Peyer's patch (tissue), 4 donors: ENCODE results near the gene ETDC. TPM values are rescaled to one million over a fixed set of nuclear protein-coding genes. Genes with fewer than 3 reads are reported as not detected.
"Not testable (repeated sequence)": the region's sequence is repeated elsewhere in the genome, so short reads cannot be mapped to it uniquely, and the experiment has no call there.

Experiments used
- DNase-seq, 3 donors: peaks; one replicate each; pipeline ENCODE4 v3.0.0-alpha.2; 2017 to 2019
- H3K27ac ChIP-seq, 4 donors: fragments of 200-600 bp; sonication (generic); one replicate each; pipeline ENCODE4 v1.5.1; 2016 to 2019
- H3K27me3 ChIP-seq, 2 donors: fragments of 200-600 bp; sonication (generic); one replicate each; pipeline ENCODE4 v1.5.1; 2019
- H3K36me3 ChIP-seq, 3 donors: fragments of 200-600 bp; sonication (generic); one replicate each; pipeline ENCODE4 v1.5.1; 2016 to 2019
- H3K4me1 ChIP-seq, 4 donors: fragments of 200-600 bp; sonication (generic); one replicate each; pipeline ENCODE4 v1.5.1; 2016 to 2019
- H3K4me3 ChIP-seq, 4 donors: fragments of 200-600 bp; sonication (generic); 1 replicate in 3 of 4; 2 replicates in 1 of 4; pipeline ENCODE4 v1.5.1; 2016 to 2019; ENCODE audit warnings: mild to moderate bottlenecking in 1 of 4
- H3K9me3 ChIP-seq, 4 donors: fragments of 200-600 bp; sonication (generic); one replicate each; pipeline ENCODE4 v1.5.1; 2016 to 2019; ENCODE audit warnings: mild to moderate bottlenecking in 1 of 4
- POLR2A ChIP-seq, 2 donors: fragments of 450-650 bp; IDR thresholded peaks; one replicate each; pipeline ENCODE4 v1.5.1; 2017; ENCODE audit warnings: antibody characterized with exemption in 2 of 2, mild to moderate bottlenecking in 2 of 2, moderate library complexity in 2 of 2
- total RNA-seq, 4 donors: library from RNA; depleted of rRNA; stranded (reverse); fragments of >200 nt; gene quantifications; one replicate each; pipeline ENCODE4 v1.1.0, GENCODE V29; 2016
- TF ChIP-seq, protein P1 (sequence below), 6 experiments: fragments of 450-650 bp in 4 of 6; fragments of 200-600 bp in 2 of 6; sonication (generic) in 1 of 6; IDR thresholded peaks; one replicate each; pipeline ENCODE4 v1.5.1; 2017 to 2019; ENCODE audit warnings: antibody characterized with exemption in 6 of 6, mild to moderate bottlenecking in 3 of 6, moderate library complexity in 1 of 6

The ETDC gene
- total RNA-seq, 4 donors from 2014 or later: not detected

DNA sequence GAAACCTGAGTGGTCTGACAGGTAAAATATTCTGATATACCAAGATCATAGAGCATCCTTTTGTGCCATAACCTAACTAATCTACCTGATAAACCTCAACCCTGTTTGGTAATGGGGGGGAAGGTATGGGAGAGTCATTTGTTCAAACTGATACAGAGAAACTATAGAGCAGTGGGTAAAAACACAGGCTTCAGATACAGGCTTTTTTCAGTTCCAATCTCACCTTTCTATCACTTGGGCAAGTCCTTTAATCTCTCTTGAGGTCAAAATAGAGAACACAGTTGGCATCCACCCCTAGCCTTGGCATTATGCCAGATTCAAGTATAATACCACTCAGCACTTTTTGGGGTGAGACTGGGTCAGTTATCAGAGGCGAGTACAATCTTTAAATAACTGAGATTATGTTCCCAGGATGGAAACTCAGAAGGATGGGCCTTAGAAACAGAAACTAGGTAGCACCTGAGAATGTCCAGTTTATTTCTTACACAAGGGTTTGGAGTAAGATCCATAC, 880 bp upstream of the ETDC start:
- Histone ChIP-seq H3K4me1 (no peaks in the 10 kb centered on the region), H3K4me3 (no peak overlapping the region), H3K27me3 (no peaks in the 10 kb centered on the region), H3K9me3 (no peaks in the 10 kb centered on the region), H3K27ac (no peak overlapping the region), H3K36me3 (no peaks in the 10 kb centered on the region)
- DNase-seq: no peak
- TF ChIP-seq, protein P1, sequence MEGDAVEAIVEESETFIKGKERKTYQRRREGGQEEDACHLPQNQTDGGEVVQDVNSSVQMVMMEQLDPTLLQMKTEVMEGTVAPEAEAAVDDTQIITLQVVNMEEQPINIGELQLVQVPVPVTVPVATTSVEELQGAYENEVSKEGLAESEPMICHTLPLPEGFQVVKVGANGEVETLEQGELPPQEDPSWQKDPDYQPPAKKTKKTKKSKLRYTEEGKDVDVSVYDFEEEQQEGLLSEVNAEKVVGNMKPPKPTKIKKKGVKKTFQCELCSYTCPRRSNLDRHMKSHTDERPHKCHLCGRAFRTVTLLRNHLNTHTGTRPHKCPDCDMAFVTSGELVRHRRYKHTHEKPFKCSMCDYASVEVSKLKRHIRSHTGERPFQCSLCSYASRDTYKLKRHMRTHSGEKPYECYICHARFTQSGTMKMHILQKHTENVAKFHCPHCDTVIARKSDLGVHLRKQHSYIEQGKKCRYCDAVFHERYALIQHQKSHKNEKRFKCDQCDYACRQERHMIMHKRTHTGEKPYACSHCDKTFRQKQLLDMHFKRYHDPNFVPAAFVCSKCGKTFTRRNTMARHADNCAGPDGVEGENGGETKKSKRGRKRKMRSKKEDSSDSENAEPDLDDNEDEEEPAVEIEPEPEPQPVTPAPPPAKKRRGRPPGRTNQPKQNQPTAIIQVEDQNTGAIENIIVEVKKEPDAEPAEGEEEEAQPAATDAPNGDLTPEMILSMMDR (IDR thresholded peaks at IDR 0.05): no peak
- no peak for TF ChIP-seq POLR2A (IDR thresholded peaks at IDR 0.05)

DNA sequence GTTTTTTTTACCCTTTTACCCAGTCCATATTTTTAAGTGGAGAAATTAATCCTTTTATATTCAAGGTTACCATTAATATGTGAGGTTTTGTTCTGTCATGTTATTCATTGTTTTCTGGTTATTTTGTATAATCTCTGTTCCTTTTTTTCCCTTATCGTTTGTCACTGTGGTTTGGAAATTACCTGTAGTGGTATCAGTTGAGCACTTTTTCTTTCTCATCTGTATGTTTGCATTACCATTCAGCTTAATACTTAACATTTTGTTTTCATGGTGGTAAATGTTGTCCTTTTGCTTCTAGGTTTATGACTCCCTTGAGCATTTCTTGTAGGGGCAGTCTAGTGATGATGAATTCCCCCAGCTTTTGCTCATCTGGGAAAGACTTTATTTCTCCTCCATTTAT, 6.6 kb downstream of the ETDC start:
- no peaks in the 10 kb centered on the region for H3K9me3 ChIP-seq
- peaks cover 0 to 4% (median 0%) of the 10 kb centered on the region in 3 donors for H3K36me3 ChIP-seq
- no peak overlapping the region for H3K4me3 ChIP-seq
- TF ChIP-seq POLR2A (IDR thresholded peaks at IDR 0.05): no peak
- TF ChIP-seq, protein P1 (IDR thresholded peaks at IDR 0.05): no peak
- H3K27ac ChIP-seq: no peak overlapping the region
- H3K4me1 ChIP-seq: no peaks in the 10 kb centered on the region
- DNase-seq: no peak
- H3K27me3 ChIP-seq: no peaks in the 10 kb centered on the region

DNA sequence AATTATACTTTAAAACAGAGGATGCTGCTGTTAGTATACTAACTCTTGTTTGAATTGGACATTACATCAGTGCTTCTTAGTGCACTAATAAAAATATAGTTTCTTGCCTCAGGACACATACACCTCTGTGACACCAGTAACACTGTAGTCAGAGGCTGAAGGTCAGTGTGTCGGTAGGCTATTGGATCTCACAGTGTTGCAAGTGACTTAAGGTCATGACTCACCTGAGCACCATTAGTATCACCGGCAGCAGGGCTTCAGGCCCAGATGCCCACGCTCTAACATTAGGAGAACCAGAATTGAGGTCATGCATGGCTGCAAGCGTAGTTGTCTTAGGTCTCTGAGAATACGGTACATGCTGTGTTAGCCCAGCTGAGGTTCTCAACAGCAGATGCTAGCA, 15.2 kb downstream of the ETDC start:
- Histone ChIP-seq H3K4me1 (no peaks in the 10 kb centered on the region), H3K9me3 (no peaks in the 10 kb centered on the region), H3K36me3 (no peaks in the 10 kb centered on the region), H3K27me3 (no peaks in the 10 kb centered on the region), H3K4me3 (no peak overlapping the region), H3K27ac (no peak overlapping the region)
- no peak for TF ChIP-seq POLR2A (IDR thresholded peaks at IDR 0.05)
- TF ChIP-seq, protein P1 (IDR thresholded peaks at IDR 0.05): no peak
- no peak for DNase-seq

DNA sequence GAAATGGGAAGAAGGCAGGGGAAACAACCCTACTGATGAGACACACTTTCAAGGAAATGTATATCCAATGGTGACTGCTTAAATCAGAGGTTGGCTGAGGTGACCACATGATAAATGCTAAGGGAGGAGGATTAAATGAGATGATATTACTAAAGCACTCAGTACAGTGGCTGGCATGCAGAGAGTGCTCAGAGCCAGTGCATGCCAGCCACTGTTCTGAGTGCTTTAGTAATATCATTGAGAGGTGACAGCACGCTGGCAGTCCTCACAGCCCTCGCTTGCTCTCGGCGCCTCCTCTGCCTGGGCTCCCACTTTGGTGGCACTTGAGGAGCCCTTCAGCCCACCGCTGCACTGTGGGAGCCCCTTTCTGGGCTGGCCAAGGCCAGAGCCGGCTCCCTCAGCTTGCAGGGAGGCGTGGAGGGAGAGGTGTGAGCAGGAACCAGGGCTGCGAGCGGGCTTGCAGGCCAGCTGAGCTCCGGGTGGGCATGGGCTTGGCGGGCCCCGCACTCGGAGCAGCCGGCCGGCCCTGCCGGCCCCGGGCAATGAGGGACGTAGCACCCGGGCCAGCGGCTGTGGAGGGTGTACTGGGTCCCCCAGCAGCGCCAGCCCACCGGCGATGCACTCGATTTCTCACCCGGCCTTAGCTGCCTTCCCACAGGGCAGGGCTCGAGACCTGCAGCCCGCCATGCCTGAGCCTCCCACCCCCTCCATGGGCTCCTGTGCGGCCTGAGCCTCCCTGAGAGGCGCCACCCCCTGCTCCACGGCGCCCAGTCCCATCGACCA, 15.9 kb downstream of the ETDC start:
- not testable (repeated sequence) for H3K4me3 ChIP-seq, H3K9me3 ChIP-seq, H3K27ac ChIP-seq, H3K4me1 ChIP-seq, H3K27me3 ChIP-seq, DNase-seq, H3K36me3 ChIP-seq

DNA sequence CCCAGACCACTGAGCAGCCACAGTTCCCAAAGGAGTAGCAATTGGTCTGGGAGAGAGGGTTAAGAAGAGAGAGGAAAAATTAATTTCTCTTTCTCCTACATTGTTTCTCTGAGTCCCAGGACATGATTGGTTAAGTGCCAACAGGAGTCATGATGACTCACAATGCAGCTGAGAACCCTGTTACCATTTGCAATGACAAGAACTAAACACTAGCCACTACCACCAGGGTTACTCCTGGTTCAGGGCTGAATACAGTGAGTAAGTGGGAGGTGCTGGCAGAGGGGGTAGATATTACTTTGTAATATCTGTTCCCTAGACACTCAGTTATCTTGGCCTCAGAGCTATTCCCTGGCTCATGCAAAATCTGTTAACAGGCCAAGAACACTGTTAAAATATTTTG, 18.0 kb downstream of the ETDC start:
- no peaks in the 10 kb centered on the region for H3K4me1 ChIP-seq
- H3K27me3 ChIP-seq: no peaks in the 10 kb centered on the region
- no peak for DNase-seq
- H3K36me3 ChIP-seq: no peaks in the 10 kb centered on the region
- TF ChIP-seq, protein P1 (IDR thresholded peaks at IDR 0.05): no peak
- TF ChIP-seq POLR2A (IDR thresholded peaks at IDR 0.05): no peak
- H3K9me3 ChIP-seq: no peaks in the 10 kb centered on the region
- H3K27ac ChIP-seq: no peak overlapping the region
- no peak overlapping the region for H3K4me3 ChIP-seq

DNA sequence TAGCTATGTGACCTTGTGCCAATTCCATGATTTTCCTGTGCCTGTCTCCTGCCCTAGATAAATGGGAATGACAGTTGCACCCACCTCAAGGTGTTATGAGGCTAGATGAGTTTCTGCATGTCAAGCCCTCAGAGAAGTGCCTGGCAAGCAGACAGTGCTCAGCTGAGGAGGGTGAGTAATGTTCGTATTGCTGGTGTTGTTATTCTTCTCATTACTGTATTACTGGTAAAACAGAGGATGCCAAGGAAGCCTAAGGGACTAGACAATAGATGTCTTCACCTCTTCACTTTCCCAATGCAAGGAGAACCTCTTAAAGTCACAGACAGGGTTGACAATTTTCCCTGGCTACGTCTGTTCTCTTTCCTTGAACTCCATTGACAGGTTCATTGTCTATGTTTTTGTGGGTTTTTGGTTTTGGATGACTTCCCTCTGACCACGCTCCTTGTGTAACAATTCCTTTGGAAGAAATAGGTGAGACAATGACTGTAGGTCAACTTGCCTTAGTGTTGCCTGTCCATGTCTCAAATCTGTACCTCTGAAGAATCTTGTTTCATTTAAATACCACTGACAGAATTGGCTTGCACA, 19.2 kb downstream of the ETDC start:
- H3K4me3 ChIP-seq: no peak overlapping the region
- H3K27ac ChIP-seq: no peak overlapping the region
- TF ChIP-seq, protein P1 (IDR thresholded peaks at IDR 0.05): no peak
- no peak for TF ChIP-seq POLR2A (IDR thresholded peaks at IDR 0.05)
- H3K9me3 ChIP-seq: no peaks in the 10 kb centered on the region
- no peaks in the 10 kb centered on the region for H3K4me1 ChIP-seq
- H3K36me3 ChIP-seq: no peaks in the 10 kb centered on the region
- DNase-seq: no peak
- H3K27me3 ChIP-seq: no peaks in the 10 kb centered on the region
